AG09319 (cell line): ENCODE data around the gene EFS.

Experiments
- DNase-seq: peaks from one replicate; pipeline ENCODE4 v3.0.0-alpha.2; 2010; ENCODE audit warnings: low read depth; ENCODE audit errors: extremely low read depth
- TF ChIP-seq, protein P1 (sequence below): IDR thresholded peaks from 2 replicates; pipeline ENCODE4 v1.5.1; 2011; ENCODE audit warnings: low read depth, mild to moderate bottlenecking, inconsistent platforms, low read length, moderate library complexity

Gene EFS

DNA sequence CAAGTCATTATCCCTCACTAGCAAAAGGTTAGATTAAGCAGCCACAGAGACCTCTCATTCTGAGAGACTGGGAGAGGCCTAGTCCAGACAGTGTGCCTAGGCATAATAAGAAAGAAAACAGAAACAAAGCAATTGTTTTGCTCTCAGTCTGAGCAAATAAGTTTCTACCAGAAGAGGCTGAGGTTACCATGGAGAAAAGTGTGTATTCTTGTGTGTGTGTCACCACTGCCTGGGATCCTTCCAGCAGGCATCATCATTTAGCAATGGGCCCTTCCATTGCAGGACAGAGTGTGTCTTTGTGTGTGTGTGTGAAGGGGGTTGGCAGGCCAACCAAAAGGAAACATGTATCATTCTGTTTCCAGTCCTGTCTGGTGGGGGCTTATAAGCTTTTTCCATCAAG is 3.7 kb downstream of the EFS start:
- no peak for DNase-seq
- TF ChIP-seq, protein P1, sequence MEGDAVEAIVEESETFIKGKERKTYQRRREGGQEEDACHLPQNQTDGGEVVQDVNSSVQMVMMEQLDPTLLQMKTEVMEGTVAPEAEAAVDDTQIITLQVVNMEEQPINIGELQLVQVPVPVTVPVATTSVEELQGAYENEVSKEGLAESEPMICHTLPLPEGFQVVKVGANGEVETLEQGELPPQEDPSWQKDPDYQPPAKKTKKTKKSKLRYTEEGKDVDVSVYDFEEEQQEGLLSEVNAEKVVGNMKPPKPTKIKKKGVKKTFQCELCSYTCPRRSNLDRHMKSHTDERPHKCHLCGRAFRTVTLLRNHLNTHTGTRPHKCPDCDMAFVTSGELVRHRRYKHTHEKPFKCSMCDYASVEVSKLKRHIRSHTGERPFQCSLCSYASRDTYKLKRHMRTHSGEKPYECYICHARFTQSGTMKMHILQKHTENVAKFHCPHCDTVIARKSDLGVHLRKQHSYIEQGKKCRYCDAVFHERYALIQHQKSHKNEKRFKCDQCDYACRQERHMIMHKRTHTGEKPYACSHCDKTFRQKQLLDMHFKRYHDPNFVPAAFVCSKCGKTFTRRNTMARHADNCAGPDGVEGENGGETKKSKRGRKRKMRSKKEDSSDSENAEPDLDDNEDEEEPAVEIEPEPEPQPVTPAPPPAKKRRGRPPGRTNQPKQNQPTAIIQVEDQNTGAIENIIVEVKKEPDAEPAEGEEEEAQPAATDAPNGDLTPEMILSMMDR, result no peak

DNA sequence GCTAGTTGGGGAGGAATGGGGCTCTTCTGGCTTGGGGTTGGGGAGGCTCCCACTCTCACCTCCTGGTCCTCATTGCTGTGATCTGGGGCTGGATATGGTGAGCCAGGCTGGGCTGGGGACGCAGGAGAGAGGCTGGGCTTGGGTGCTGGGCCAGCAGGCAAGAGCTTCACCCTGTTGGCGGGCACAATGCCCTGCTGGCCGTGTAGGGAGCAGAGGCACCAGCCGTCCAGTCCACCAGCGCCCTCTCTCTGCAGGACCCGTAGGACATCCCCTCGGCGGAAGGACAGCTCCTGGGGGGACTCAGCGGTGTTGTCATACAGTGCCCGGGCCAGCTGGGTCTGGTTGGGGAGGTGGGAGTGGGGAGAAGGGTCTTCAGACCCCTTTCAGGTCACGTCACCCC is 4.5 kb downstream of the EFS start:
- TF ChIP-seq, protein P1, result no peak
- no peak for DNase-seq

DNA sequence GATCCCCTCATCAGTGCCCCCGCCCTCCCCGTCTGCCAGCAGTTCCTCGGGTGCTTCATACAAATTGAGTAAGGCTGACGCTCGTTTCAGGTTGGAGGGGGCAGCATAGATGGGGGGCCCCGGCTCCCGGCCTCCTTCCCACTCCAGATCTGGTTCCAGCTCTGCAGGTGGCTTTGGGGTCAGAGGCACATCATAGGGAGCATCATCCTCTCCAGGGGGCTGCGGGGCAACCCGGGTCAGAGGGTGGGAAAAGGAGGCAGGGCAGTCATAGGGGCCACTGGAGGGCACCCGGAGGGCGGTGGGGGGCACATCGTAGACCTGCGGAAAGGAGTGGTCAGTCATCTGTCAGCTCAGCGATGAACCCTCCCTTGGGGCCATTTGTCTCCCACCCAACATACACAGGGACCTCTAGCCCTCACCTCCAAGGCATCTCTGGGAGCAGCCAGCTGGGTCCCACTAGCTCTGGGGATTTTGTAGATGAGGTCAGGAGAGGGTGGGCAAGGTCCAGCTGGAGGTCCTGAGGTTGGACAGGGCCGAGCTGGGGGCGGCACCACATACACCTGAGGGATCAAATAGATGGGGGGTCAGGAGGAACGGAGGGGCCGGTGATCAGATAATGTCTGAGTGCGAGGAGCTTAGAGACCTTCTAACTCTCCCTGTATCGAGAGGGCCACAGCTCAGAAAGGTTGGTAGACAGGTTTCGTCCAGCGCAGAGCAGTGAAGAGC is 5.1 kb downstream of the EFS start:
- no peak for DNase-seq
- TF ChIP-seq, protein P1, result no peak

DNA sequence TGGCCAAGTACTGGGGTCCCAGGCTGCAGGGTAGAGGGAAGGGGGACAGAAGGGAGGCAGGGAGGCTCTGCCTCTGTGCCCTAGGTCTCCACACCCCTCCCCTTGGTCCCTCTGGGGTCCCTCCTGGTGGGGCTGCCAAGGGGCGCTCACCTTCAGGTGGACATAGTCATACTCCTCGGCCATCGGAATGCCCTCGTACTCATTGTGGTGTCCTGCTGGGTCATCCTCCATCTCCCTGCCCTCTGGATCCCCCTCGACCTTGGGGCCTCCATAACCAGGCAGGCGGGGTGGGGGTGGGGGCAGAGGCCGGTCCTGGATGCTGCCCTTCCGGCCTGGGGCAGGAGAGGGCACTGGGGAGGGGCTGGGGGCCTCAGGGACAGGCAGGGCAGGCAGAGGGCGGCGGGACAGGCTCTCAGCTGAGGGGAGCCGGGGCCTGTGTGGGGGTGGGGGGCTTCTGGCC is 5.8 kb downstream of the EFS start:
- TF ChIP-seq, protein P1, result no peak
- no peak for DNase-seq

DNA sequence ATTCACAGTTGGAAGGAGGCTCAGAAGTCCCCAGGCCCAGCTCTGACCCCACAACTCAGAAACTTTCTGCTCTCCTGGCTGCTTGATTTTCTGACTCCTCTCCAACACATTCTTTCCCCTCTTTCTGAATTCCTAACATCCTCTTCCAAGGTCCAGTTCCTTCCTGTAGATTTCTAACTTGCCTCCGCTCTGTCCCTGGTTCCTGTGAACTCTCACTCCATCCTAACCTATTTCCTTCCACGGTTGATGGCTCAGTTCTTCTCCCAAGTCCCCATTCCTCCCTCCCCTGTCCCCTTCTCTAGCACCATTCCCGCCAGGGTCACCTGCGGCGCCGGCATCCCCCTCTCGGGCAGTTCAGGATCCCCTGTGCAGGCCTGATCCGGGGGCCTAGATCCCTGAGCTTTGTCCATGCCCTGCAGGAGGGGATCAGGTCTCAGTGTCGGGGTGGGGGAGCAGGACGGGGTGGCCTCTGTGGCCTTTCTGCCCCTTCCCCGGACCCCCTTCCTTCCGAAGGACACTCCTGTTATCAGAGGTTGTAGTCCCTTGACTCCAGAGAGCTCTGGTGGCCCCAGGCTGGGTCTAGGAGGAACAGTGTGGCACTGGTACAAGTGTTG is 6.3 kb downstream of the EFS start:
- TF ChIP-seq, protein P1, result no peak

DNA sequence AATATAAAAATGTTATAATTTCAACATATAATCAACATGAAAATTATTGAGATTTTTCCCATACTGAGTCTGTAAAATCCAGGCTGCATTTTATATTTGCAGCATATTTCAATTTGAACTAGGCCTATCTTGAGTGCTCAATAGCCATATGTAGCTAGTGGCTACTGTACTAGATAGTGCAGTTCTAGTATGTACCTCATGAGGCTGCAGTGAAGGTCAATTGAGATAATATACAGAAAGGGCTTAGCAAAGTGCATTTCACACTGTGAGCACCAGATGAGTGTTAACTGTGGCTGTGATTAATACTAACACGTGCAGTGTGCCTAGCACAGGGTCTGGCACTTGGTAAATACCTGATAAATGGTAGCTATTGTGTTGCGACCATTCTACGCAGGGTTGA is 6.9 kb downstream of the EFS start:
- TF ChIP-seq, protein P1, result no peak
- no peak for DNase-seq

More for the DNA sequence above, 6.3 kb downstream of the EFS start:
- DNase-seq, result no peak

DNA sequence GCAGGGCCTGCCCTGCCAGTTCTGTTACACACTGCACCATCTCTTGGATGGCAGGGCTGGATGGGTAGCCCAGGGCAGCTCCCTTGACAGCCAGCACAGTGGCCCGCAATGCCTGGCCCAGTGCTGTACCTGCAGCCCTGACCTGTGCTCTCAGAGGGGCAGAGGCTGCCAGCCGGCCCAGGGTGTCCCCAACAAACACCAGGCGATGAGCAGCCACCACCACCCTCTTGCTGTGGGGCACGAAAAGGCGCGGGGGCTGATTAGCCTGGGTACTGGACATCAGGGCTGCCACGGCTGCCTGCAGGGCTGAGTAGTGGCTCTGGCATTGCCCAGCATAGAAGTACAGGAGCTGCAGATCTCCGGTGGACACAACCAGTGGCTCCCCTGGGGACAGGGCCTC is 7.7 kb downstream of the EFS start:
- TF ChIP-seq, protein P1, result no peak
- DNase-seq, result no peak
